ENCODE results near the gene CCDC7. TPM values are rescaled to one million over a fixed set of nuclear protein-coding genes. Genes with fewer than 3 reads are reported as not detected.

The CCDC7 gene
- total and polyA plus RNA-seq, 2 experiments from 2014 or later, result 0.83 to 1.6 TPM

DNA sequence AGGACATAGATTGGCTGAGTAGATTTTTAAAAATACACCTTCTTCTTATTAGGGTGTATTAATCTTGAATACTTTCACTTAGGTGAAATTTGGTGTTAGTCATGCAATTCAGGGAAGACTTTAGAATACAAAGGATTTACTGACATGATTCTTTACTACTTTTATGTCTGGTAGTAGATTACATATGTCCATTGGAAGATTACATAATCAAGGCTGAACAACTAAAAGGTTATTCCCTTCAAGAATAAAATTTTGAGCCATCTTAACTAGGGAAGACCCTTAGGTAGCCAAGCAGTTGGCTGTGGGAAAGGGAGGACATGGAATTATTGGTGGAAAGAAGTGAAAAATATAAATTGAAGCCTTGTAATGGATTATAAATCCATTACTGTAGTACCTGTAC is 347.1 kb downstream of the CCDC7 start:
- no peaks in the 10 kb centered on the region for H3K4me1 ChIP-seq (ENCODE audit: insufficient read depth)
- no peak overlapping the region for H3K4me3 Mint-ChIP-seq

More for the DNA sequence above, 347.1 kb downstream of the CCDC7 start:
- H3K9me3 Mint-ChIP-seq, result no peaks in the 10 kb centered on the region
- no peak for DNase-seq (ENCODE audit: low spot score)
- Histone ChIP-seq H2AFZ (no peak overlapping the region), H3K36me3 (ENCODE audit: insufficient read depth) (no peaks in the 10 kb centered on the region), H3K79me2 (replicated peaks; ENCODE audit: insufficient read depth) (no peaks in the 10 kb centered on the region), H3K4me3 (no peak overlapping the region), H3K9me2 (ENCODE audit: insufficient read depth) (no peaks in the 10 kb centered on the region), H3K27me3 (ENCODE audit: insufficient read depth) (no peaks in the 10 kb centered on the region), H3K4me2 (no peak overlapping the region), H4K20me1 (replicated peaks; ENCODE audit: insufficient read depth) (no peaks in the 10 kb centered on the region), H3F3A (replicated peaks; ENCODE audit: low read depth) (no peaks in the 10 kb centered on the region), H3K27ac (ENCODE audit: low read depth) (no peak overlapping the region)
- no peaks in the 10 kb centered on the region for H3K36me3 Mint-ChIP-seq (ENCODE audit: low read depth)
- H3K4me1 Mint-ChIP-seq, result no peaks in the 10 kb centered on the region
- H3K27me3 Mint-ChIP-seq (ENCODE audit: insufficient read depth, low read depth, poor library complexity), result peaks cover 2% of the 10 kb centered on the region
- TF ChIP-seq EZH2 (IDR thresholded peaks at IDR 0.05; ENCODE audit: low read depth, unreplicated experiment) (no peak), ZNF331 (CRISPR knock-in tag; IDR thresholded peaks at IDR 0.05; ENCODE audit: low read depth) (no peak), STAT1 (IDR thresholded peaks at IDR 0.05; ENCODE audit: unreplicated experiment) (no peak), CREB1 (CRISPR knock-in tag; IDR thresholded peaks at IDR 0.05; ENCODE audit: low read depth) (no peak), POLR2AphosphoS5 (IDR thresholded peaks at IDR 0.05; ENCODE audit: low read depth) (no peak), NANOG (IDR thresholded peaks at IDR 0.05; ENCODE audit: borderline replicate concordance) (no peak), EZH2phosphoT487 (IDR thresholded peaks at IDR 0.05; ENCODE audit: unreplicated experiment) (no peak), ZNF114 (CRISPR knock-in tag; IDR thresholded peaks at IDR 0.05) (no peak)
- TF ChIP-seq, protein P1, sequence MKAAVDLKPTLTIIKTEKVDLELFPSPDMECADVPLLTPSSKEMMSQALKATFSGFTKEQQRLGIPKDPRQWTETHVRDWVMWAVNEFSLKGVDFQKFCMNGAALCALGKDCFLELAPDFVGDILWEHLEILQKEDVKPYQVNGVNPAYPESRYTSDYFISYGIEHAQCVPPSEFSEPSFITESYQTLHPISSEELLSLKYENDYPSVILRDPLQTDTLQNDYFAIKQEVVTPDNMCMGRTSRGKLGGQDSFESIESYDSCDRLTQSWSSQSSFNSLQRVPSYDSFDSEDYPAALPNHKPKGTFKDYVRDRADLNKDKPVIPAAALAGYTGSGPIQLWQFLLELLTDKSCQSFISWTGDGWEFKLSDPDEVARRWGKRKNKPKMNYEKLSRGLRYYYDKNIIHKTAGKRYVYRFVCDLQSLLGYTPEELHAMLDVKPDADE (IDR thresholded peaks at IDR 0.05), result no peak
- TF ChIP-seq, protein P2, sequence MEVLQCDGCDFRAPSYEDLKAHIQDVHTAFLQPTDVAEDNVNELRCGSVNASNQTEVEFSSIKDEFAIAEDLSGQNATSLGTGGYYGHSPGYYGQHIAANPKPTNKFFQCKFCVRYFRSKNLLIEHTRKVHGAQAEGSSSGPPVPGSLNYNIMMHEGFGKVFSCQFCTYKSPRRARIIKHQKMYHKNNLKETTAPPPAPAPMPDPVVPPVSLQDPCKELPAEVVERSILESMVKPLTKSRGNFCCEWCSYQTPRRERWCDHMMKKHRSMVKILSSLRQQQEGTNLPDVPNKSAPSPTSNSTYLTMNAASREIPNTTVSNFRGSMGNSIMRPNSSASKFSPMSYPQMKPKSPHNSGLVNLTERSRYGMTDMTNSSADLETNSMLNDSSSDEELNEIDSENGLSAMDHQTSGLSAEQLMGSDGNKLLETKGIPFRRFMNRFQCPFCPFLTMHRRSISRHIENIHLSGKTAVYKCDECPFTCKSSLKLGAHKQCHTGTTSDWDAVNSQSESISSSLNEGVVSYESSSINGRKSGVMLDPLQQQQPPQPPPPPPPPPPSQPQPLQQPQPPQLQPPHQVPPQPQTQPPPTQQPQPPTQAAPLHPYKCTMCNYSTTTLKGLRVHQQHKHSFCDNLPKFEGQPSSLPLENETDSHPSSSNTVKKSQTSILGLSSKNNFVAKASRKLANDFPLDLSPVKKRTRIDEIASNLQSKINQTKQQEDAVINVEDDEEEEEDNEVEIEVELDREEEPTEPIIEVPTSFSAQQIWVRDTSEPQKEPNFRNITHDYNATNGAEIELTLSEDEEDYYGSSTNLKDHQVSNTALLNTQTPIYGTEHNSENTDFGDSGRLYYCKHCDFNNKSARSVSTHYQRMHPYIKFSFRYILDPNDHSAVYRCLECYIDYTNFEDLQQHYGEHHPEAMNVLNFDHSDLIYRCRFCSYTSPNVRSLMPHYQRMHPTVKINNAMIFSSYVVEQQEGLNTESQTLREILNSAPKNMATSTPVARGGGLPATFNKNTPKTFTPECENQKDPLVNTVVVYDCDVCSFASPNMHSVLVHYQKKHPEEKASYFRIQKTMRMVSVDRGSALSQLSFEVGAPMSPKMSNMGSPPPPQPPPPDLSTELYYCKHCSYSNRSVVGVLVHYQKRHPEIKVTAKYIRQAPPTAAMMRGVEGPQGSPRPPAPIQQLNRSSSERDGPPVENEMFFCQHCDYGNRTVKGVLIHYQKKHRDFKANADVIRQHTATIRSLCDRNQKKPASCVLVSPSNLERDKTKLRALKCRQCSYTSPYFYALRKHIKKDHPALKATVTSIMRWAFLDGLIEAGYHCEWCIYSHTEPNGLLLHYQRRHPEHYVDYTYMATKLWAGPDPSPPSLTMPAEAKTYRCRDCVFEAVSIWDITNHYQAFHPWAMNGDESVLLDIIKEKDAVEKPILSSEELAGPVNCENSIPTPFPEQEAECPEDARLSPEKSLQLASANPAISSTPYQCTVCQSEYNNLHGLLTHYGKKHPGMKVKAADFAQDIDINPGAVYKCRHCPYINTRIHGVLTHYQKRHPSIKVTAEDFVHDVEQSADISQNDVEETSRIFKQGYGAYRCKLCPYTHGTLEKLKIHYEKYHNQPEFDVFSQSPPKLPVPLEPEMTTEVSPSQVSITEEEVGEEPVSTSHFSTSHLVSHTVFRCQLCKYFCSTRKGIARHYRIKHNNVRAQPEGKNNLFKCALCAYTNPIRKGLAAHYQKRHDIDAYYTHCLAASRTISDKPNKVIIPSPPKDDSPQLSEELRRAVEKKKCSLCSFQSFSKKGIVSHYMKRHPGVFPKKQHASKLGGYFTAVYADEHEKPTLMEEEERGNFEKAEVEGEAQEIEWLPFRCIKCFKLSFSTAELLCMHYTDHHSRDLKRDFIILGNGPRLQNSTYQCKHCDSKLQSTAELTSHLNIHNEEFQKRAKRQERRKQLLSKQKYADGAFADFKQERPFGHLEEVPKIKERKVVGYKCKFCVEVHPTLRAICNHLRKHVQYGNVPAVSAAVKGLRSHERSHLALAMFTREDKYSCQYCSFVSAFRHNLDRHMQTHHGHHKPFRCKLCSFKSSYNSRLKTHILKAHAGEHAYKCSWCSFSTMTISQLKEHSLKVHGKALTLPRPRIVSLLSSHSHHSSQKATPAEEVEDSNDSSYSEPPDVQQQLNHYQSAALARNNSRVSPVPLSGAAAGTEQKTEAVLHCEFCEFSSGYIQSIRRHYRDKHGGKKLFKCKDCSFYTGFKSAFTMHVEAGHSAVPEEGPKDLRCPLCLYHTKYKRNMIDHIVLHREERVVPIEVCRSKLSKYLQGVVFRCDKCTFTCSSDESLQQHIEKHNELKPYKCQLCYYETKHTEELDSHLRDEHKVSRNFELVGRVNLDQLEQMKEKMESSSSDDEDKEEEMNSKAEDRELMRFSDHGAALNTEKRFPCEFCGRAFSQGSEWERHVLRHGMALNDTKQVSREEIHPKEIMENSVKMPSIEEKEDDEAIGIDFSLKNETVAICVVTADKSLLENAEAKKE (CRISPR knock-in tag; IDR thresholded peaks at IDR 0.05), result no peak
- TF ChIP-seq, protein P3, sequence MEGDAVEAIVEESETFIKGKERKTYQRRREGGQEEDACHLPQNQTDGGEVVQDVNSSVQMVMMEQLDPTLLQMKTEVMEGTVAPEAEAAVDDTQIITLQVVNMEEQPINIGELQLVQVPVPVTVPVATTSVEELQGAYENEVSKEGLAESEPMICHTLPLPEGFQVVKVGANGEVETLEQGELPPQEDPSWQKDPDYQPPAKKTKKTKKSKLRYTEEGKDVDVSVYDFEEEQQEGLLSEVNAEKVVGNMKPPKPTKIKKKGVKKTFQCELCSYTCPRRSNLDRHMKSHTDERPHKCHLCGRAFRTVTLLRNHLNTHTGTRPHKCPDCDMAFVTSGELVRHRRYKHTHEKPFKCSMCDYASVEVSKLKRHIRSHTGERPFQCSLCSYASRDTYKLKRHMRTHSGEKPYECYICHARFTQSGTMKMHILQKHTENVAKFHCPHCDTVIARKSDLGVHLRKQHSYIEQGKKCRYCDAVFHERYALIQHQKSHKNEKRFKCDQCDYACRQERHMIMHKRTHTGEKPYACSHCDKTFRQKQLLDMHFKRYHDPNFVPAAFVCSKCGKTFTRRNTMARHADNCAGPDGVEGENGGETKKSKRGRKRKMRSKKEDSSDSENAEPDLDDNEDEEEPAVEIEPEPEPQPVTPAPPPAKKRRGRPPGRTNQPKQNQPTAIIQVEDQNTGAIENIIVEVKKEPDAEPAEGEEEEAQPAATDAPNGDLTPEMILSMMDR (conservative IDR thresholded peaks at IDR 0.05; ENCODE audit: low read depth in 2 of 2), result no peak
- TF ChIP-seq, protein P4, sequence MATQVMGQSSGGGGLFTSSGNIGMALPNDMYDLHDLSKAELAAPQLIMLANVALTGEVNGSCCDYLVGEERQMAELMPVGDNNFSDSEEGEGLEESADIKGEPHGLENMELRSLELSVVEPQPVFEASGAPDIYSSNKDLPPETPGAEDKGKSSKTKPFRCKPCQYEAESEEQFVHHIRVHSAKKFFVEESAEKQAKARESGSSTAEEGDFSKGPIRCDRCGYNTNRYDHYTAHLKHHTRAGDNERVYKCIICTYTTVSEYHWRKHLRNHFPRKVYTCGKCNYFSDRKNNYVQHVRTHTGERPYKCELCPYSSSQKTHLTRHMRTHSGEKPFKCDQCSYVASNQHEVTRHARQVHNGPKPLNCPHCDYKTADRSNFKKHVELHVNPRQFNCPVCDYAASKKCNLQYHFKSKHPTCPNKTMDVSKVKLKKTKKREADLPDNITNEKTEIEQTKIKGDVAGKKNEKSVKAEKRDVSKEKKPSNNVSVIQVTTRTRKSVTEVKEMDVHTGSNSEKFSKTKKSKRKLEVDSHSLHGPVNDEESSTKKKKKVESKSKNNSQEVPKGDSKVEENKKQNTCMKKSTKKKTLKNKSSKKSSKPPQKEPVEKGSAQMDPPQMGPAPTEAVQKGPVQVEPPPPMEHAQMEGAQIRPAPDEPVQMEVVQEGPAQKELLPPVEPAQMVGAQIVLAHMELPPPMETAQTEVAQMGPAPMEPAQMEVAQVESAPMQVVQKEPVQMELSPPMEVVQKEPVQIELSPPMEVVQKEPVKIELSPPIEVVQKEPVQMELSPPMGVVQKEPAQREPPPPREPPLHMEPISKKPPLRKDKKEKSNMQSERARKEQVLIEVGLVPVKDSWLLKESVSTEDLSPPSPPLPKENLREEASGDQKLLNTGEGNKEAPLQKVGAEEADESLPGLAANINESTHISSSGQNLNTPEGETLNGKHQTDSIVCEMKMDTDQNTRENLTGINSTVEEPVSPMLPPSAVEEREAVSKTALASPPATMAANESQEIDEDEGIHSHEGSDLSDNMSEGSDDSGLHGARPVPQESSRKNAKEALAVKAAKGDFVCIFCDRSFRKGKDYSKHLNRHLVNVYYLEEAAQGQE (IDR thresholded peaks at IDR 0.05; ENCODE audit: unreplicated experiment), result no peak
- no peak for ATAC-seq
- H3K27ac Mint-ChIP-seq, result no peak overlapping the region

All from GM23338 (cell line).